Measurements from ENCODE around the gene COLGALT1.

COLGALT1 gene

DNA sequence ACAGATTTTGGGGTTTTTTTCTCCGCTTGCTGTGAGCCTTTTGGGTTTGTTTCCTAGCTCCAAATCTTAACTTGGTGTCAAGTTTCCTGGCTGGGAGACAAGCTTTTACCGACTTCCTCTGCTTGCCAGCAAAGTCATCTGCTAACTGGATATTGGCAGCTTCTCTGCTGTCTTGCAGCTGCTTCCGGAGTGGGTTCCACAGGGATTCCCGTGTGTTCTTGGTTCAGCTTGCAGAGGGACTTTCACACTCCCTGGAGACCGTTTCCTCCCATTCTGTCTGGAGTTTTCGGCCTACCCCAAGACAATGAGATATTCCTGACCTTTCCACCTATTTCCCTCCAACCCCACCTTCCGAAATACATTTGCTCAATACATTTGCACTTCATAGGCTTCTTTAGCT lies 2.2 kb upstream of the COLGALT1 start:
- peak overlapping the region; percentile 47 for H3K27ac ChIP-seq
- TF ChIP-seq, protein P1, sequence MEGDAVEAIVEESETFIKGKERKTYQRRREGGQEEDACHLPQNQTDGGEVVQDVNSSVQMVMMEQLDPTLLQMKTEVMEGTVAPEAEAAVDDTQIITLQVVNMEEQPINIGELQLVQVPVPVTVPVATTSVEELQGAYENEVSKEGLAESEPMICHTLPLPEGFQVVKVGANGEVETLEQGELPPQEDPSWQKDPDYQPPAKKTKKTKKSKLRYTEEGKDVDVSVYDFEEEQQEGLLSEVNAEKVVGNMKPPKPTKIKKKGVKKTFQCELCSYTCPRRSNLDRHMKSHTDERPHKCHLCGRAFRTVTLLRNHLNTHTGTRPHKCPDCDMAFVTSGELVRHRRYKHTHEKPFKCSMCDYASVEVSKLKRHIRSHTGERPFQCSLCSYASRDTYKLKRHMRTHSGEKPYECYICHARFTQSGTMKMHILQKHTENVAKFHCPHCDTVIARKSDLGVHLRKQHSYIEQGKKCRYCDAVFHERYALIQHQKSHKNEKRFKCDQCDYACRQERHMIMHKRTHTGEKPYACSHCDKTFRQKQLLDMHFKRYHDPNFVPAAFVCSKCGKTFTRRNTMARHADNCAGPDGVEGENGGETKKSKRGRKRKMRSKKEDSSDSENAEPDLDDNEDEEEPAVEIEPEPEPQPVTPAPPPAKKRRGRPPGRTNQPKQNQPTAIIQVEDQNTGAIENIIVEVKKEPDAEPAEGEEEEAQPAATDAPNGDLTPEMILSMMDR (conservative IDR thresholded peaks at IDR 0.05): no peak

DNA sequence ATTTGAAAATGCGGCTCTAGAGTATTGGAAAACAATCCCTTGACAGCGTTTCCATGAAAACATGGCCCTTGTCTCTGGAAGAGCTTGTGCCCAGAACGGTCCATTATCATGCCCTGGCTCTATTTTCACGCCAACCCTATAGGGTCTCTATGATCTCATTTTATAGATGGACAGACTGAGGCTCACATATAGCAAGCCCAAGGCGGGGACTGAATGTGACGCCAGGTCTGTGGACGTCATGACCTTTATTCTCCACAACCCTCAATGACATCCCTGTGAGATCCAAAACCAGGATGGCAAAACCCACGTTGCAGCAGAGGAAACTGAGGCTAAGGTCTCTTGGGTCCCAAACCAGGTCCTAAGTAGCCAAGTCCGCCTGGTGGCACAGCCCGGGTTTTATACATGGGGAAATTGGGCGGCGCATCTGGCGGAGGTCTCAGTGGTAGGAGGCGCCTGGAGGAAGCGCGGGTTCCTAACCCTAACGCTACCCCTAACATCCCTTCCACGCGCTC lies 425 bp upstream of the COLGALT1 start:
- H3K27ac ChIP-seq: peak overlapping the region; percentile 84; the same call in 1 of the 2 replicates
- TF ChIP-seq, protein P1 (conservative IDR thresholded peaks at IDR 0.05): no peak

DNA sequence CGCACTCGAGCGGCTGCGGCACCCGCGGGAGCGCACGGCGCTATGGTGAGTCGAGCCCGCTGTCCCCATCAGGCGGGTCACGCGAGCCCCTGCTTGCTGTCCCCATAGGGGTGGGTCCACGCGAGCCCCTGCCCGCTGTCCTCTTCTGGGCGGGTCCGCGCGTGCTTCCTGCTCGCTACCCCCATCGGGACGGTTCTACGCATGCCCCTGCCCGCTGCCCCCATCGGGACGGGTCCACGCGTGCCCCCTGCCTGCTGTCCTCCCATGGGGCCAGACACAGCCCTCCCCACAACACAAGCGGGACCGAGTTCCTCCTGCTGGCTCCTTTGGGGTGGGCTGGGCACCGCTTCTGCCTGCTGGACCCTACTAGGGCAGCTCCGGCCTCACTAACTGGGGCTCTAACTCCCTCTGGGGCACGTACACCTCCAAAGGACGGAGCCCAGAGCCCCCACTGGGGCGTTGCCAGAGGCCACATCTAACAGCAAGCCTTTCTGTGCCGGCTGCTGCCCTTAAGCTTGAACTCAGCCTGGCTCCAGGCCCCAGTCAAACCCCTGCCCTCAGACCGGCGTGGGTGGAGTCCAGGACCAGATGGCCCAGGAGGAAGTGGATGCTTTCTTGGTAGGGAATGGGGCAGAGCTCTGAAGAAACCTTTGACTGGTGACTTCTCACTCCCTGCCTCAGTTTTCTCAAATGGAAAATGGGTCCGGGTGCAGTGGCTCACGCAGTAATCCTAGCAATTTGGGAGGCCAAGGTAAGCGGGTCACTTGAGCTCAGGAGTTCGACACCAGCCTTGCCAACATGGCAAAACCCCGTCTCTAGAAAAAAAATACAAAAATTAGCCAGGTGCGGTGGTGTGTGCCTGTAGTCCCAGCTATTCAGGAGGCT lies 722 bp downstream of the COLGALT1 start:
- TF ChIP-seq, protein P1 (conservative IDR thresholded peaks at IDR 0.05): no peak; the same call in 1 of the 2 replicates
- H3K27ac ChIP-seq: peak overlapping the region; percentile 84

DNA sequence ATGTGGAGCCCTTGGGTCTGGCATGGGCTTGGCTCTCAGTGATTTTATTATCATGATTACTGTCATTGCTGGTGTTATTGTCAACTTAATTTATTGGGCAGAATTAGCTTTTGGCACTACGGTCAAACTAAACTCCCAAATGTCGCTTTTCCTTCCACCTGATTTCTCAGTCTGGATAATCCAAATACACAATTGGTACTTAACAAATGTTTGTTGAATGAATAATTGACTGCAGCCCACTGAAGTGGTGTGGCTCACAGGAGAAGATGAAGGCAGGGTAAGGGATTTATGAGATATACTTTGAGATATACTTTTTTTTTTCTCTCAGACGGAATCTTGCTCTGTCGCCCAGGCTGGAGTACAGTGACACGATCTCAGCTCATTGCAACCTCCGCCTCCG lies 1.5 kb downstream of the COLGALT1 start:
- H3K27ac ChIP-seq: peak overlapping the region; percentile 84
- TF ChIP-seq, protein P1 (conservative IDR thresholded peaks at IDR 0.05): no peak

DNA sequence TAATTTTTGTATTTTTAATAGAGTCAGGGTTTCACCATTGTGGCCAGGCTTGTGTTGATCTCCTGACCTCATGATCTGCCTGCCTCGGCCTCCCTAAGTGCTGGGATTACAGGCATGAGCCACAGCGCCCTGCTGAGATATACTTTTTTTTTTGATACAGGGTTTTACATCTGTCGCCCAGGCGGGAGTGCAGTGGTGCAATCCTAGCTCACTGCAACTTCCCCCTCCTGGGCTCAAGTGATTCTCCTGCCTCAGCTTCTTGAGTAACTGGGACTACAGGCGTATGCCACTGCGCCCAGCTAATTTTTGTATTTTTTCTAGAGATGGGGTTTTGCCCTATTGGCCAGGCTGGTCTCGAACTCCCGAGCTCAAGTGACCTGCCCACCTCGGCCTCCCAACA lies 2.0 kb downstream of the COLGALT1 start:
- no peak overlapping the region for H3K27ac ChIP-seq
- TF ChIP-seq, protein P1 (conservative IDR thresholded peaks at IDR 0.05): no peak

DNA sequence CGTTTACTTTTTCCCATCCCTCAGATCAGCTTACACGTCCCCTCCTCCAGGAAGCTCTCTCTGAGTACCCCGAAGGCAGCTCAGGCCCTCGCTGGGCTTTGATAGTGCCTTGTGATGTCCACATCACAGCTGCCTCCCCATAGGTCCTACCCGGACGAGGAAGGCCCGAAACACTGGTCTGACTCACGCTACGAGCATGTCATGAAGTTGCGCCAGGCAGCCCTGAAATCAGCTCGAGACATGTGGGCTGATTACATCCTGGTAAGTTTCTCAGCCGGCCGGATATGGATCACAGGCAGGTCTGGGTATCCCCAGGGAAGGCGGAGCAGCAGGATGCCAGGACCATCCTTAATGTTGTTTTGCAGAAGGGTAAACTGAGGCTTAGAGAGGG lies 4.8 kb downstream of the COLGALT1 start:
- H3K27ac ChIP-seq: no peak overlapping the region
- TF ChIP-seq, protein P1 (conservative IDR thresholded peaks at IDR 0.05): no peak

DNA sequence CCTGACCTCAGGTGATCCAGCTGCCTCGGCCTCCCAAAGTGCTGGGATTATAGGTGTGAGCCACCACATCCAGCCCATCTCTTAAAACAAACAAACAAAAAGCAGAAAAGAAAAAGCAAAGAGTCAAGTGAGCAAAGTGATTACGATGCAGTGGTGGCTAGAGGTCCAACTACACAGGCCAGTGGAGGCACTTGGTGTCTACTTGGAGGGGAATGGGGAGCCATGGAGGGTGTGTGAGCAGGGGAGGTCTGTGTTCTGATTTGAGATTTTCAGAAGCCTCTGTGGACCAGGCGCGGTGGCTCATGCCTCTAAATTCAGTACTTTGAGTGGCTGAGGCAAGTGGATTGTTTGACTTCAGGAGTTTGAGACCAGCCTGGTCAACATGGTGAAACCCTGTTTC lies 6.6 kb downstream of the COLGALT1 start:
- no peak overlapping the region for H3K27ac ChIP-seq
- TF ChIP-seq, protein P1 (conservative IDR thresholded peaks at IDR 0.05): no peak

Measured in VCaP (cell line).